ENCODE results near the gene HERPUD2. TPM values are rescaled to one million over a fixed set of nuclear protein-coding genes. Genes with fewer than 3 reads are reported as not detected.

Gene HERPUD2
- total and polyA plus RNA-seq, 2 of the 8 experiments (the other 6 are each of a cell fraction or from before 2014, with no cell fraction given): 18.3 to 27.3 TPM

GRCh38 chr7:35699796-35700305 is 4.9 kb upstream of the HERPUD2 start:
- WGBS, 2 experiments (ENCODE audit: extremely low coverage in 1 of 2, insufficient coverage in 1 of 2, insufficient read length in 1 of 2, insufficient replicate concordance in 2 of 2, low coverage in 1 of 2, low lambda C conversion rate in 2 of 2, missing lambda C conversion rate in 1 of 2): 93% methylated on average over 2 of the region's 2 CpGs; no CpG with 5 or more reads in 1 of the 2 experiments
- Histone ChIP-seq H2BK12ac (ENCODE audit: low read depth, low read length) (no peak overlapping the region), H3K23ac (ENCODE audit: insufficient read length) (no peak overlapping the region), H3K27me3 (replicated peaks in 1 of 4; ENCODE audit: control insufficient read depth in 3 of 4, extremely low read depth in 1 of 4, insufficient read depth in 3 of 4, low read length in 3 of 4) (no peaks in the 10 kb centered on the region), H3K79me2 (ENCODE audit: control insufficient read depth in 1 of 2, insufficient read depth in 2 of 2, low read length in 2 of 2) (peaks cover 0 to 4% of the 10 kb centered on the region in 2 experiments; a peak in 1 of 4 replicates), H2BK120ac (replicated peaks; ENCODE audit: low read depth, low read length) (no peak overlapping the region), H3K14ac (ENCODE audit: insufficient read length) (no peak overlapping the region), H3K18ac (ENCODE audit: extremely low read depth, low read length) (no peak overlapping the region), H3K4me2 (ENCODE audit: insufficient read depth in 1 of 2, low read depth in 2 of 2, low read length in 2 of 2) (no peak overlapping the region), H2BK15ac (ENCODE audit: low read length) (no peak overlapping the region), H2AFZ (ENCODE audit: low read length) (no peak overlapping the region), H3K56ac (replicated peaks; ENCODE audit: insufficient read length, low read depth, low read length) (no peak overlapping the region), H2BK20ac (ENCODE audit: low read length) (no peak overlapping the region), H3K9me3 (ENCODE audit: insufficient read depth in 2 of 2, low read depth in 1 of 2, low read length in 1 of 2) (peaks cover 0 to 3% of the 10 kb centered on the region in 2 experiments; a peak in 1 of 4 replicates), H3K79me1 (ENCODE audit: low read depth, low read length) (no peaks in the 10 kb centered on the region), H3K27ac (ENCODE audit: low read depth, low read length) (no peak overlapping the region), H4K8ac (ENCODE audit: extremely low read depth, insufficient read depth, low read length) (no peak overlapping the region), H3K9ac (replicated peaks in 1 of 4; ENCODE audit: extremely low read depth in 1 of 4, low read depth in 3 of 4, low read length in 3 of 4) (no peak overlapping the region), H3K36me3 (ENCODE audit: control insufficient read depth in 2 of 4, insufficient read depth in 4 of 4, low read length in 3 of 4) (peaks cover 0 to 3% (median 0%) of the 10 kb centered on the region in 4 experiments; a peak in 1 of 8 replicates), H2AK5ac (ENCODE audit: low read depth, low read length) (no peak overlapping the region), H2BK5ac (ENCODE audit: low read depth, low read length) (no peak overlapping the region), H4K20me1 (replicated peaks in 1 of 2; ENCODE audit: control insufficient read depth in 1 of 2, insufficient read depth in 2 of 2, low read length in 2 of 2) (no peaks in the 10 kb centered on the region), H4K91ac (replicated peaks; ENCODE audit: insufficient read length, low read length) (no peak overlapping the region), H3K4me3 (ENCODE audit: extremely low read depth in 1 of 4, insufficient read depth in 2 of 4, low read depth in 3 of 4, low read length in 4 of 4) (no peak overlapping the region), H3K23me2 (ENCODE audit: low read depth, low read length) (no peaks in the 10 kb centered on the region; the same call in 1 of the 2 replicates), H4K5ac (ENCODE audit: insufficient read length, low read depth, low read length) (no peak overlapping the region), H3K4me1 (replicated peaks in 1 of 4; ENCODE audit: control insufficient read depth in 3 of 4, insufficient read depth in 4 of 4, low read length in 3 of 4) (peaks cover 0 to 4% (median 3%) of the 10 kb centered on the region in 4 experiments; a peak in 5 of 7 replicates), H3K4ac (replicated peaks; ENCODE audit: insufficient read length, low read depth, low read length) (no peak overlapping the region)
- POLR2A ChIA-PET (ENCODE audit: partially characterized antibody): interaction anchor here (0.6 to 1.5 kb wide), 3 partner anchors 101 to 525 kb away, joined by 3 to 6 read pairs (median 6); partner anchors contain the start of gene SEPTIN7
- DNase-seq (ENCODE audit: low read depth in 1 of 2, low spot score in 2 of 2) (no peak), FAIRE-seq (no peak)
- CTCF ChIA-PET (ENCODE audit: partially characterized antibody): interaction anchor here (0.6 to 4.2 kb wide), 6 partner anchors 11 to 1562 kb away, joined by 3 to 23 read pairs (median 4); no protein-coding TSS in a partner anchor
- TF ChIP-seq NANOG (IDR thresholded peaks at IDR 0.05; ENCODE audit: insufficient read depth, low read depth, low read length, poor library complexity, severe bottlenecking) (no peak), BACH1 (IDR thresholded peaks at IDR 0.05; ENCODE audit: low read length) (no peak)

All from H1 (cell line).